HG02870 (cell line): ENCODE measurements around the gene NFKBIE.
"Not testable (repeated sequence)": the region's sequence is repeated elsewhere in the genome, so short reads cannot be mapped to it uniquely, and the experiment has no call there.

Source experiments
- ATAC-seq: cut with Tn5 transposase; IDR thresholded peaks from one replicate; pipeline ENCODE4 v1.9.1; 2021; ENCODE audit warnings: mild to moderate bottlenecking, moderate library complexity; ENCODE audit not compliant: unreplicated experiment

NFKBIE gene

GRCh38 chr6:44247338-44248302 lies 17.7 kb downstream of the NFKBIE start:
- peak; percentile 23 for ATAC-seq

DNA sequence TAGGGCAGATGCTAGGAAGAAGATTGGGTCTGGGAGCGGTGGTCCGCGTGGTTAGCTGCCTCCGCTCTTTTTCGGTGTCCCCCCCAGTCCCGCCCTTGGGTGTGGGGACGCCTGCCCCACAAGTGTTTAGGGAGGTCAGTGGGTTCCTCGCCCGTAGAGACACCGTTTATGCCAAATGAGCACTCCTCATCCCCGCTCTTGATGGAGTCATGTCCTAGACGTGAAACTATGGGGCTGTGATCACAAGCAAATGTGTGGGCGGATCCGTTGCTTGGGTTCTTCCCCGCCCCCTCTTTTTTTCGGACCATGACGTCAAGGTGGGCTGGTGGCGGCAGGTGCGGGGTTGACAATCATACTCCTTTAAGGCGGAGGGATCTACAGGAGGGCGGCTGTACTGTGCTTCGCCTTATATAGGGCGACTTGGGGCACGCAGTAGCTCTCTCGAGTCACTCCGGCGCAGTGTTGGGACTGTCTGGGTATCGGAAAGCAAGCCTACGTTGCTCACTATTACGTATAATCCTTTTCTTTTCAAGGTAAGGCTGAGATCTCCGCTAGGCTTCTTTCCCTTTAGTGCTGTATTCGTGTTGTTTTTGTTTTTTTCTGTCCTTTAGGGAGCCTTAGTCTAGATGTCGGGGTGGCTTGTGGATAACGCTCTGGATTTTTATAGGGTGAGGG lies 18.6 kb downstream of the NFKBIE start, which contains the start of gene HSP90AB1:
Gene HSP90AB1, plus strand, starts transcription at position 439 of the 675 bp plus-strand sequence. CDS start 1,529 bp downstream, outside the sequence.
- peak; percentile 45 for ATAC-seq

DNA sequence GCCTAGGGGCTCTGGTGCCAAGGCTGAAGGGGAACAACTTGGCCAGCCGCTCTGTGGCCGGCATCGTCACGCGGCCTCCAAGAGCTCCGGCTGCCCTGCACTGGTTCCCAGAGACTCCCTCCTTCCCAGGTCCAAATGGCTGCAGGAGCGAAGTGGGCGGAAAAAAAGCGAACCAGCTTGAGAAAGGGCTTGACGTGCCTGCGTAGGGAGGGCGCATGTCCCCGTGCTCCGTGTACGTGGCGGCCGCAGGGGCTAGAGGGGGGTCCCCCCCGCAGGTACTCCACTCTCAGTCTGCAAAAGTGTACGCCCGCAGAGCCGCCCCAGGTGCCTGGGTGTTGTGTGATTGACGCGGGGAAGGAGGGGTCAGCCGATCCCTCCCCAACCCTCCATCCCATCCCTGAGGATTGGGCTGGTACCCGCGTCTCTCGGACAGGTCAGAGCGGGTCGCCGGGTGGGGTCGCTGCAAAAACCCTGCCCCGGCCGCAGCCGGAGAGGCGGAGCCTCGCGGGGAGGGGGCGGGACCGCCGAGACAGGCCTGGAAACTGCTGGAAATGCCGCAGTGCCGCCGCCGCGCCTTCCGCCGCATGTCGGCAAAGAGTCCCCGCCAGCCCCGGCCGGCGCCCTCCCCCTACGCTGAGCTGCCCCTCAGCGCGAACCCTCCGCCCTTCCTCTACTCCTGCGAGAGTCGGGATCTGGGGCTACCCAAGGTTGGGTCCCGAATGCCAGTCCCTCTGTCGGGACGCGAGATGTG lies 19.3 kb downstream of the NFKBIE start:
- ATAC-seq = peak; percentile 46

DNA sequence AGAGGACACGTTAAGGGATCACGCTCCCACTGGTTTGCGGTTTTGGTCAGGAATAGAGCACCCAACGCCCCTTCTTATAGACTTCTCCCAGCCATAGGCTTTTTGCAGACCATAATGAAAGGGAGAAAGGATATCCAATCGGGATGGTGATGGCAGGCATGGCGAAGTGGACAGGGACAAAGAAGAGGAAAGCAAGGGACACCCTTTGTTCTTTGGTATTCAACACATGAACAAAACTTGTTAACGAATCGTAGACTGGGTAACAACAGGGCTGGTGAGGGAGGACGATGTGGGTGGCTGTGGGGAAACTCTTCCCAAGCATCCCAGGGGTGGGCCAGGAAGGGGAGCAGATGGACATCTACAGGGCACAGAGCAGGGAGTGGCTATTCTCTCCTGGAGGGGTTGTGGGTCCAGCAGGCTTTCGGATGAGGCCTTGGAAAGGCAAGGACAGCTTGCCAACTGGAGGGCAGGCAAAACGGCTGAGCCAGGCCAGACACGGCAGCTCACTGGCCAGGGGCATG lies 19.9 kb downstream of the NFKBIE start:
- no peak for ATAC-seq

- no peak for ATAC-seq
These were observed 22.0 kb downstream of the NFKBIE start for GRCh38 chr6:44243345-44243744.

GRCh38 chr6:44238687-44239350 lies 26.5 kb downstream of the NFKBIE start:
- no peak for ATAC-seq

GRCh38 chr6:44237813-44238433 lies 27.4 kb downstream of the NFKBIE start:
- peak; percentile 73 for ATAC-seq

- ATAC-seq = peak; percentile 66
These were observed 28.1 kb downstream of the NFKBIE start for GRCh38 chr6:44237021-44237812.

DNA sequence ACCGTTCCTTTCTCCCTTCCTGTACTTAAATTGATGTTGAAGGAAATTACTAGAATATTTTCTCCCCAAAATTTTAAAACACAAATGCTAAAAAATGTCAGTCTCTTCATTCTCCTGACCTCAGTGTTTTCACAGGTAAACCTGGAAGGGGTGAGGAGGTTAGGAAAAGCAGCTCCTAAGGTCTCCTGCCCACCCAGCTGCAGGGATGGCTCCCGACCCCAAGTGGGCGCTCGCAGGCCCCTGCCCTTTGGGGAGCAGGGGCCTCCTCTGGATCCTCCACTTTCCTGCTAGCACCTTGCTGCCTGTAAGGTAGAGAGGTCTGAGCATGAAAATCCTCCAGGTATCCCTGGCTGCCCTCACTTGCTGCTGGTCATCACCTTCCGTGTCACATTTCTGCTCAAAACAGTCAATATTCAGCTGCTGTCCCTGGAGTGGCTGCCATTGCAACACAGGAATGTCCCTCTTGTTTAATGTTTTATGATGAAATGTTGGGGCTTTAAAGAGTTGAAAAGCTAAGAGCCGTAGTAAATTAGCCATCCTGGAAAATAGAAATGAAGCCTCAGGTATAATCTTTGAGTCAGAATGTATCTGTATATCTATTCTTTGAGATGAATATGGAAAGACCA lies 29.3 kb downstream of the NFKBIE start:
- no peak for ATAC-seq

- no peak for ATAC-seq
These were observed 30.1 kb downstream of the NFKBIE start for GRCh38 chr6:44235269-44235668.

- no peak for ATAC-seq
These were observed 31.0 kb downstream of the NFKBIE start for GRCh38 chr6:44234101-44235025.

GRCh38 chr6:44233567-44234100 lies 31.7 kb downstream of the NFKBIE start:
- ATAC-seq = no peak

DNA sequence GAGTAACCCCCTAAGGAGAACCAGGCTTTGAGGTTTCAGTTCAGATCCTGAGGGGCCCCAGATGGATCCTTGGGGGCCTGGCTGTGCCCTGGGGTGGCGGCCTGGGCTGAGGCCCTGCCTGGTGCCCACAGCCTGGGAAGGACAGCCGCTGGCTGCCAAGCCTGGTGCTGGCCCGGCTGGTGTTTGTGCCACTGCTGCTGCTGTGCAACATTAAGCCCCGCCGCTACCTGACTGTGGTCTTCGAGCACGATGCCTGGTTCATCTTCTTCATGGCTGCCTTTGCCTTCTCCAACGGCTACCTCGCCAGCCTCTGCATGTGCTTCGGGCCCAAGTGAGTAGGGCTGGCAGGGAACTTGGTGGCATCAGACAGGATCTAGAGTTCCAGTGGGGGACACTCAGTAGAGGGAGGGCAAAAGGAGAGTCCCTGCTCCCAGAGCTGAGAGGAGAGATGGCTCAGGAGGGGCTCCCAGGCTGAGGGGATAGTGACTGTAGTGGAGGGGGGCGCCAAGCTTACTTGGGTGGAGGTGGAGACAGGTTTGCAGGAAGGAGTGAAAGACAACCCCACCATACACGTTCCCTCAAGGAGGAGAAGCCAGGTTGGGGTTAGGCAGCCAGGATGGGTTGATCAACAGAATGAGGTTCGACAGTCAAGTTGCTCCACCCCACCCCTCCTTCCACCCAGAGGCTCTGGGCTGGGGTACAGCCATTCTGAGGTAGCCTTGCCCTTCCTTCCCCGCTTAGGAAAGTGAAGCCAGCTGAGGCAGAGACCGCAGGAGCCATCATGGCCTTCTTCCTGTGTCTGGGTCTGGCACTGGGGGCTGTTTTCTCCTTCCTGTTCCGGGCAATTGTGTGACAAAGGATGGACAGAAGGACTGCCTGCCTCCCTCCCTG lies 32.4 kb downstream of the NFKBIE start:
- no peak for ATAC-seq

GRCh38 chr6:44231426-44231825 lies 33.9 kb downstream of the NFKBIE start:
- ATAC-seq = not testable (repeated sequence)

- no peak for ATAC-seq
These were observed 35.2 kb downstream of the NFKBIE start for GRCh38 chr6:44230034-44230675.
